HK-2 (cell line): Measurements from ENCODE around the gene LMLN.
"Not testable (repeated sequence)": the region's sequence is repeated elsewhere in the genome, so short reads cannot be mapped to it uniquely, and the experiment has no call there.

ENCODE experiments used
- DNase-seq: peaks from one replicate; pipeline ENCODE4 v3.0.0-alpha.2; 2018; ENCODE audit not compliant: unreplicated experiment

LMLN gene

GRCh38 chr3:198079771-198080520, 119.9 kb downstream of the LMLN start:
- DNase-seq, result peak; percentile 57

- DNase-seq, result peak; percentile 88
These were observed 120.7 kb downstream of the LMLN start for GRCh38 chr3:198080521-198081384.

GRCh38 chr3:198081421-198081844, 121.4 kb downstream of the LMLN start:
- DNase-seq, result no peak

GRCh38 chr3:198082226-198082625, 122.2 kb downstream of the LMLN start:
- not testable (repeated sequence) for DNase-seq

GRCh38 chr3:198088421-198088955, 128.5 kb downstream of the LMLN start:
- no peak for DNase-seq

GRCh38 chr3:198090795-198091332, 130.8 kb downstream of the LMLN start:
- no peak for DNase-seq

- DNase-seq, result no peak
These were observed 132.3 kb downstream of the LMLN start for GRCh38 chr3:198092276-198092675.

GRCh38 chr3:198093112-198093679, 133.2 kb downstream of the LMLN start:
- no peak for DNase-seq
